ENCODE data around the gene PCCA.

The PCCA gene

DNA sequence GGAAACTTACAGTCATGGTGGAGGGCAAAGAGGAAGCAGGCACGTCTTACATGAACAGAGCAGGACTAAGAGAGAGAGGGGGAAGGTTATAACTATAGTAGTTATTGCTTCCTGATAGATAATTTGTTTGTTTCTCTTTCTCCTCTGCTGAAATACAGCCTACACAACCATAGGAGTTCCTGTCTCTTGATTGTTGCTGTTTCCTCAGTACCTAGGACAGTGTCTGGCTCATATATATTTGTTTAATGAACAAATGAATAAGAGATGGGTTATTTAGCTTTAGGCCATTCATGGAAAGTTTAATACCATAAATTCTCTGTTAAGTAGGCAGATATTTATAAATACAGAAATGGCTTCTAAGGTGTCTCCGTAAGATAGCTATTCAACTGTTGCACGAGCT is 95.2 kb downstream of the PCCA start:
- TF ChIP-seq, protein P1, sequence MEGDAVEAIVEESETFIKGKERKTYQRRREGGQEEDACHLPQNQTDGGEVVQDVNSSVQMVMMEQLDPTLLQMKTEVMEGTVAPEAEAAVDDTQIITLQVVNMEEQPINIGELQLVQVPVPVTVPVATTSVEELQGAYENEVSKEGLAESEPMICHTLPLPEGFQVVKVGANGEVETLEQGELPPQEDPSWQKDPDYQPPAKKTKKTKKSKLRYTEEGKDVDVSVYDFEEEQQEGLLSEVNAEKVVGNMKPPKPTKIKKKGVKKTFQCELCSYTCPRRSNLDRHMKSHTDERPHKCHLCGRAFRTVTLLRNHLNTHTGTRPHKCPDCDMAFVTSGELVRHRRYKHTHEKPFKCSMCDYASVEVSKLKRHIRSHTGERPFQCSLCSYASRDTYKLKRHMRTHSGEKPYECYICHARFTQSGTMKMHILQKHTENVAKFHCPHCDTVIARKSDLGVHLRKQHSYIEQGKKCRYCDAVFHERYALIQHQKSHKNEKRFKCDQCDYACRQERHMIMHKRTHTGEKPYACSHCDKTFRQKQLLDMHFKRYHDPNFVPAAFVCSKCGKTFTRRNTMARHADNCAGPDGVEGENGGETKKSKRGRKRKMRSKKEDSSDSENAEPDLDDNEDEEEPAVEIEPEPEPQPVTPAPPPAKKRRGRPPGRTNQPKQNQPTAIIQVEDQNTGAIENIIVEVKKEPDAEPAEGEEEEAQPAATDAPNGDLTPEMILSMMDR (IDR thresholded peaks at IDR 0.05; ENCODE audit: borderline replicate concordance, extremely low read depth, low read length, poor library complexity, severe bottlenecking) = no peak
- TF ChIP-seq EZH2 (IDR thresholded peaks at IDR 0.05; ENCODE audit: borderline replicate concordance, low read depth, low read length, severe bottlenecking) = no peak
- no peak for DNase-seq
- Histone ChIP-seq H2AFZ (ENCODE audit: low read depth, low read length) (no peak overlapping the region), H3K36me3 (ENCODE audit: insufficient read depth, low read length) (no peaks in the 10 kb centered on the region), H4K20me1 (ENCODE audit: insufficient read depth, low read length) (no peaks in the 10 kb centered on the region; the same call in 1 of the 2 replicates), H3K9me3 (ENCODE audit: insufficient read depth, low read length, severe bottlenecking) (no peaks in the 10 kb centered on the region), H3K4me1 (ENCODE audit: insufficient read depth, low read length) (peaks cover 12% of the 10 kb centered on the region), H3K79me2 (ENCODE audit: insufficient read depth, low read length) (no peaks in the 10 kb centered on the region), H3K9ac (ENCODE audit: low read depth, low read length) (no peak overlapping the region), H3K27me3 (ENCODE audit: insufficient read depth, low read length, poor library complexity) (no peaks in the 10 kb centered on the region), H3K4me2 (ENCODE audit: insufficient read depth, low read length) (no peak overlapping the region), H3K27ac (ENCODE audit: low read length) (no peak overlapping the region), H3K4me3 (ENCODE audit: low read depth in 1 of 2, low read length in 2 of 2) (no peak overlapping the region)
- ATAC-seq (ENCODE audit: insufficient read depth, low read depth) = no peak

DNA sequence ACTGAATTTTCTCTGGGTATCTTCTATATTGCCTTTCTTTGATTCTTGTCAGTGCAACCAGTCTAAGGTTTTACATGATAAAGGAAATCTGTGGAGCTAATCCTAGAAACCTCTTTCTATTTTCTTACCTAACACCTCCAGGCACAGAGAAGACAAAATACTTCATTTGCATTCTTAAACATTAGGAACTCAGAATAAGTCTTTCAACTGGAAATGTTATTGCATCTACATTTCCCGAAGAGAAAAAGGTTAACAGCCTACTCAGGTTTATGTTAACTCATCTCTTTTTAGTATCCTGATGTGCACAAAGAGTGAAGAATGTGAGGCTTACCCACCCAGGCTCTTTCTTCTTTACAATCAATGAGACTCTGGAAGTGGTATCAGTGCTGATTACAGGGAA is 106.7 kb downstream of the PCCA start:
- Histone ChIP-seq H3K36me3 (ENCODE audit: insufficient read depth, low read length) (no peaks in the 10 kb centered on the region), H3K9ac (ENCODE audit: low read depth, low read length) (no peak overlapping the region), H3K9me3 (ENCODE audit: insufficient read depth, low read length, severe bottlenecking) (no peaks in the 10 kb centered on the region), H3K4me3 (ENCODE audit: low read depth in 1 of 2, low read length in 2 of 2) (no peak overlapping the region), H2AFZ (ENCODE audit: low read depth, low read length) (no peak overlapping the region), H3K27me3 (ENCODE audit: insufficient read depth, low read length, poor library complexity) (no peaks in the 10 kb centered on the region), H4K20me1 (ENCODE audit: insufficient read depth, low read length) (no peaks in the 10 kb centered on the region), H3K4me2 (ENCODE audit: insufficient read depth, low read length) (no peak overlapping the region), H3K27ac (ENCODE audit: low read length) (no peak overlapping the region), H3K79me2 (ENCODE audit: insufficient read depth, low read length) (no peaks in the 10 kb centered on the region), H3K4me1 (ENCODE audit: insufficient read depth, low read length) (no peaks in the 10 kb centered on the region)
- TF ChIP-seq, protein P1 (IDR thresholded peaks at IDR 0.05; ENCODE audit: borderline replicate concordance, extremely low read depth, low read length, poor library complexity, severe bottlenecking) = no peak
- TF ChIP-seq EZH2 (IDR thresholded peaks at IDR 0.05; ENCODE audit: borderline replicate concordance, low read depth, low read length, severe bottlenecking) = no peak
- DNase-seq = no peak
- ATAC-seq (ENCODE audit: insufficient read depth, low read depth) = no peak

DNA sequence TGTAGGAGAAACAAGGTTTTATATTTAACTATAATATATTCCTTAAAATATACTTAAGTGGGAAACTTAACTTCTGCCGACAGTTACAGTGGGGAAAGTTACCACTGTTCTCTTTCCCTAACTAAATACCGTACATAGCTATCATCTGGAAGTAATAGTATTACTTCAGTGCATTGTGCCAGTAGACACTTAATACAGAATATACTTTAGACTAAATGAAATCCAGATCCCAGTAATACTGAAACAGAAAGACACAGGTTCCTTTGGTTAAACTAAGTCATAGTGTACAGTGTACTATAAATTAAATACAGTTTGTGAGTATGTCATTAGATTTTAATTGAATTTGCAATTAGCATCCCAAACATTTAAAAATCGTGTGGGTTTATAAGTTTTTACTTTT is 107.5 kb downstream of the PCCA start:
- TF ChIP-seq, protein P1 (IDR thresholded peaks at IDR 0.05; ENCODE audit: borderline replicate concordance, extremely low read depth, low read length, poor library complexity, severe bottlenecking) = no peak
- TF ChIP-seq EZH2 (IDR thresholded peaks at IDR 0.05; ENCODE audit: borderline replicate concordance, low read depth, low read length, severe bottlenecking) = no peak
- Histone ChIP-seq H3K27ac (ENCODE audit: low read length) (no peak overlapping the region), H2AFZ (ENCODE audit: low read depth, low read length) (no peak overlapping the region), H3K79me2 (ENCODE audit: insufficient read depth, low read length) (no peaks in the 10 kb centered on the region), H3K9me3 (ENCODE audit: insufficient read depth, low read length, severe bottlenecking) (no peaks in the 10 kb centered on the region), H3K9ac (ENCODE audit: low read depth, low read length) (no peak overlapping the region), H3K36me3 (ENCODE audit: insufficient read depth, low read length) (no peaks in the 10 kb centered on the region), H3K4me2 (ENCODE audit: insufficient read depth, low read length) (no peak overlapping the region), H3K4me3 (ENCODE audit: low read depth in 1 of 2, low read length in 2 of 2) (no peak overlapping the region), H3K27me3 (ENCODE audit: insufficient read depth, low read length, poor library complexity) (no peaks in the 10 kb centered on the region), H4K20me1 (ENCODE audit: insufficient read depth, low read length) (no peaks in the 10 kb centered on the region), H3K4me1 (ENCODE audit: insufficient read depth, low read length) (no peaks in the 10 kb centered on the region)
- no peak for DNase-seq
- ATAC-seq (ENCODE audit: insufficient read depth, low read depth) = no peak

DNA sequence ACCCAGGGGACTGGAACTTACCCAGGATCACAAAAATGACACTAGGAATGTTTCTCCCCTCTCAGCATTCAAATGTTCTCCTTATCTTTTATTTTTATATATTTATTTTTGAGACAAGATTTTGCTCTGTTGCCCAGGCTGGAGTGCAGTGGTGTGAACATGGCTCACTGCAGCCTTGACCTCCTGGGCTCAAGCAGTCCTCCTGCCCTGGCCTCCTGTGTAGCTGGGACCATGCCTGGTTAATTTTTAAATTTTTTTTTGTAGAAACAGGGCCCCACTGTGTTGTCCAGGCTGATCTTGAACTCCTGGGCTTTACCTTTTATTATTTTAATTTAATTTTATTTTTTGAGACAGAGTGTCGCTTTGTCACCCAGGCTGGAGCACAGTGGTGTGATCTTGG is 108.2 kb downstream of the PCCA start:
- Histone ChIP-seq H3K4me1 (ENCODE audit: insufficient read depth, low read length) (no peaks in the 10 kb centered on the region), H3K9ac (ENCODE audit: low read depth, low read length) (no peak overlapping the region), H3K79me2 (ENCODE audit: insufficient read depth, low read length) (no peaks in the 10 kb centered on the region), H3K27ac (ENCODE audit: low read length) (no peak overlapping the region), H2AFZ (ENCODE audit: low read depth, low read length) (no peak overlapping the region), H4K20me1 (ENCODE audit: insufficient read depth, low read length) (no peaks in the 10 kb centered on the region), H3K9me3 (ENCODE audit: insufficient read depth, low read length, severe bottlenecking) (no peaks in the 10 kb centered on the region), H3K27me3 (ENCODE audit: insufficient read depth, low read length, poor library complexity) (no peaks in the 10 kb centered on the region), H3K4me3 (ENCODE audit: low read depth in 1 of 2, low read length in 2 of 2) (no peak overlapping the region), H3K4me2 (ENCODE audit: insufficient read depth, low read length) (no peak overlapping the region), H3K36me3 (ENCODE audit: insufficient read depth, low read length) (no peaks in the 10 kb centered on the region)
- no peak for TF ChIP-seq EZH2 (IDR thresholded peaks at IDR 0.05; ENCODE audit: borderline replicate concordance, low read depth, low read length, severe bottlenecking)
- TF ChIP-seq, protein P1 (IDR thresholded peaks at IDR 0.05; ENCODE audit: borderline replicate concordance, extremely low read depth, low read length, poor library complexity, severe bottlenecking) = no peak
- no peak for ATAC-seq (ENCODE audit: insufficient read depth, low read depth)
- DNase-seq = no peak

Measured in DND-41 (cell line).